ENCODE measurements around the gene CDK5RAP1.

- TF ChIP-seq CTCF (IDR thresholded peaks at IDR 0.05; ENCODE audit: low read depth, low read length) (no peak), EZH2phosphoT487 (IDR thresholded peaks at IDR 0.05; ENCODE audit: low read depth) (no peak)
Measured at GRCh38 chr20:33401921-33402369, 626 bp upstream of the CDK5RAP1 start.

Data from OCI-LY3 (cell line).